Endothelial cell (in vitro differentiated cells): Measurements from ENCODE around the gene MPP7. TPM values are rescaled to one million over a fixed set of nuclear protein-coding genes. Genes with fewer than 3 reads are reported as not detected.
"Not testable (repeated sequence)": the region's sequence is repeated elsewhere in the genome, so short reads cannot be mapped to it uniquely, and the experiment has no call there.

Source experiments
- DNase-seq: peaks from one replicate; pipeline ENCODE4 v3.0.0; 2021; ENCODE audit warnings: low spot score
- H3K27ac Mint-ChIP-seq: one replicate; pipeline ENCODE4 v1.8.0; 2021; ENCODE audit warnings: mixed read lengths, inconsistent platforms; ENCODE audit not compliant: unreplicated experiment
- H3K27me3 Mint-ChIP-seq: one replicate; pipeline ENCODE4 v1.8.0; 2021; ENCODE audit warnings: mild to moderate bottlenecking, moderate library complexity, mixed read lengths, inconsistent platforms; ENCODE audit not compliant: unreplicated experiment
- H3K36me3 Mint-ChIP-seq: one replicate; pipeline ENCODE4 v1.8.0; 2021; ENCODE audit warnings: mild to moderate bottlenecking, low read depth, mixed read lengths, inconsistent platforms; ENCODE audit not compliant: unreplicated experiment
- H3K4me1 Mint-ChIP-seq: one replicate; pipeline ENCODE4 v1.8.0; 2021; ENCODE audit warnings: mild to moderate bottlenecking, mixed read lengths, inconsistent platforms; ENCODE audit not compliant: unreplicated experiment
- H3K4me3 Mint-ChIP-seq: one replicate; pipeline ENCODE4 v1.8.0; 2021; ENCODE audit warnings: mild to moderate bottlenecking, mixed read lengths, inconsistent platforms; ENCODE audit not compliant: unreplicated experiment
- H3K9me3 Mint-ChIP-seq: one replicate; pipeline ENCODE4 v1.8.0; 2021; ENCODE audit warnings: mixed read lengths, inconsistent platforms; ENCODE audit not compliant: unreplicated experiment
- long read RNA-seq: library from polyadenylated mRNA; unstranded; transcript quantifications from one replicate; pipeline ENCODE4 v2.0.0, GENCODE V29; 2020; ENCODE audit not compliant: unreplicated experiment
- total RNA-seq: library from RNA; stranded (reverse); fragmentation: NEBNext Ultra II Directional; extraction: Animal tissue kit (Norgen Biotek cat#: 25700); gene quantifications from one replicate; pipeline ENCODE4 v1.2.1, GENCODE V29; 2021; ENCODE audit not compliant: unreplicated experiment
- TF ChIP-seq, protein P1 (sequence below): fragments of 200-600 bp; sonication (generic); IDR thresholded peaks from one replicate; pipeline ENCODE4 v1.5.0; 2021; ENCODE audit warnings: antibody characterized with exemption; ENCODE audit not compliant: unreplicated experiment

Gene MPP7
- 1.4 TPM for total RNA-seq
- long read RNA-seq, result 0 reads

DNA sequence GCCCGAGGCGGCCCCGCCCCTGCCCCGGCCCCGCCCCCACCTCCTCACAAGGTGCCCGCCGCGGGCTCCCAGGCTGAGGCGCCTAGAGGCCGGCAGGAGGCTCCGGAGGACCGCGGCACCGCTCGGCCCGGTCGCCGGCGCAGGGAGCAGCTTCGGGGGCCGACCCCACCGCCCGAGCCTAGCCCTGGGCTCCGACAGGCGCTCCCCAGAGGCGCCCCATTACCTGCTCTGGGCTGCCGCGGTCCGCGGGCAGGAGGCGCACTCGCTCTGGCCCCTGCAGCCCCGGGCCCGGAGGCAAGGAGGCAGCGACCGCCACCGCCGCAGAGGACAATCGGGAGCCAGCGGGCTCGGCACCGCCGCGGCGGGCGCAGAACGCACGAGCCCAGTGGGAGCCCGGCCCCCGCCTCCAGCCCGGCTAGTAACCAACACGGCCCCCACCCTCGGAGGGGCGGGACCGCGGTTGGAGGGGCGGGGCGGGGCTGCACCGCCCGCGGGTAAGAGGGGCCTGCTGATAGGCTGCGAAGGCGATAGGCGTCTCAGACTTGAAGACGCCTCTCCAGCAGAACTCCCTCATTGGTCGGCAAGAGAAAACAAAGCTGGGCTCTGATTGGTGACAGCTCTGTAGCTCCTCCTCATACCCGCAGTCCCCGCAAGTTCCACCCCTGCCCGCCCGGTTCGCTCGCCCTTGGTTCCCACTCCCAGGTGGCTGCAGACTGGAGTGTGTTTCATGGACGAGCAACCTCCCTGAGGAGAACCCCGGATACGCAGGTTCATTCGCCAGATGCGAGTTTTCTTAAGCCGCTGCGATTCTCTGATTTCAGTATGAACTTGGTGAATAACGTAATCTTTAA lies at the start of gene MPP7:
MPP7 (minus strand) TSS at position 427 of the 851 bp plus-strand sequence. CDS start 64,460 bp downstream, outside the sequence.
- Mint-ChIP-seq H3K36me3 (no peaks in the 10 kb centered on the region), H3K4me3 (peak within 1 kb of the TSS; percentile 93), H3K27me3 (peaks cover 2% of the 10 kb centered on the region), H3K9me3 (no peaks in the 10 kb centered on the region), H3K27ac (peak within 1 kb of the TSS; percentile 15), H3K4me1 (peaks cover 13% of the 10 kb centered on the region)
- DNase-seq, result peak; percentile 96
- TF ChIP-seq, protein P1, sequence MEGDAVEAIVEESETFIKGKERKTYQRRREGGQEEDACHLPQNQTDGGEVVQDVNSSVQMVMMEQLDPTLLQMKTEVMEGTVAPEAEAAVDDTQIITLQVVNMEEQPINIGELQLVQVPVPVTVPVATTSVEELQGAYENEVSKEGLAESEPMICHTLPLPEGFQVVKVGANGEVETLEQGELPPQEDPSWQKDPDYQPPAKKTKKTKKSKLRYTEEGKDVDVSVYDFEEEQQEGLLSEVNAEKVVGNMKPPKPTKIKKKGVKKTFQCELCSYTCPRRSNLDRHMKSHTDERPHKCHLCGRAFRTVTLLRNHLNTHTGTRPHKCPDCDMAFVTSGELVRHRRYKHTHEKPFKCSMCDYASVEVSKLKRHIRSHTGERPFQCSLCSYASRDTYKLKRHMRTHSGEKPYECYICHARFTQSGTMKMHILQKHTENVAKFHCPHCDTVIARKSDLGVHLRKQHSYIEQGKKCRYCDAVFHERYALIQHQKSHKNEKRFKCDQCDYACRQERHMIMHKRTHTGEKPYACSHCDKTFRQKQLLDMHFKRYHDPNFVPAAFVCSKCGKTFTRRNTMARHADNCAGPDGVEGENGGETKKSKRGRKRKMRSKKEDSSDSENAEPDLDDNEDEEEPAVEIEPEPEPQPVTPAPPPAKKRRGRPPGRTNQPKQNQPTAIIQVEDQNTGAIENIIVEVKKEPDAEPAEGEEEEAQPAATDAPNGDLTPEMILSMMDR, result peak; percentile 16

DNA sequence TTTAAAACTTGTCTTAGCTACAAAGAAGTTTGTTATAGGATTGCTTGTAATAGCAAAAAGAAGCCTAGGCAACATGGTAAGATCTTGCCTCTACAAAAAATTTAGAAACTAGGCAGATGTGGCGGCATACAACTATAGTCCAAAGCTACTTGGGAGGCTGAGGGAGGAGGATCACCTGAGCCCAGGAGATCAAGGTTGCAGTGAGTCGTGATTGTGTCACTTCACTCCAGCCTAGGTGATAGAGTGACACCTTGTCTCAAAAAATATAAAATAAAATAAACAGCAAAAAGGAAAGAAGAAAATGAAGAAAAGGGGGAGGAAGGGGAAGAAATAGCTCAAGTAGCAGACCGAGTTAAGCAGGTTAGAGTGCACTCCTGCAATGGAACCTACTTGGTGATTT lies 47.0 kb upstream of the MPP7 start:
- DNase-seq, result no peak
- Mint-ChIP-seq H3K9me3 (no peaks in the 10 kb centered on the region), H3K4me3 (no peak overlapping the region), H3K27ac (no peak overlapping the region), H3K36me3 (no peaks in the 10 kb centered on the region), H3K27me3 (no peaks in the 10 kb centered on the region), H3K4me1 (no peaks in the 10 kb centered on the region)
- TF ChIP-seq, protein P1, result no peak

DNA sequence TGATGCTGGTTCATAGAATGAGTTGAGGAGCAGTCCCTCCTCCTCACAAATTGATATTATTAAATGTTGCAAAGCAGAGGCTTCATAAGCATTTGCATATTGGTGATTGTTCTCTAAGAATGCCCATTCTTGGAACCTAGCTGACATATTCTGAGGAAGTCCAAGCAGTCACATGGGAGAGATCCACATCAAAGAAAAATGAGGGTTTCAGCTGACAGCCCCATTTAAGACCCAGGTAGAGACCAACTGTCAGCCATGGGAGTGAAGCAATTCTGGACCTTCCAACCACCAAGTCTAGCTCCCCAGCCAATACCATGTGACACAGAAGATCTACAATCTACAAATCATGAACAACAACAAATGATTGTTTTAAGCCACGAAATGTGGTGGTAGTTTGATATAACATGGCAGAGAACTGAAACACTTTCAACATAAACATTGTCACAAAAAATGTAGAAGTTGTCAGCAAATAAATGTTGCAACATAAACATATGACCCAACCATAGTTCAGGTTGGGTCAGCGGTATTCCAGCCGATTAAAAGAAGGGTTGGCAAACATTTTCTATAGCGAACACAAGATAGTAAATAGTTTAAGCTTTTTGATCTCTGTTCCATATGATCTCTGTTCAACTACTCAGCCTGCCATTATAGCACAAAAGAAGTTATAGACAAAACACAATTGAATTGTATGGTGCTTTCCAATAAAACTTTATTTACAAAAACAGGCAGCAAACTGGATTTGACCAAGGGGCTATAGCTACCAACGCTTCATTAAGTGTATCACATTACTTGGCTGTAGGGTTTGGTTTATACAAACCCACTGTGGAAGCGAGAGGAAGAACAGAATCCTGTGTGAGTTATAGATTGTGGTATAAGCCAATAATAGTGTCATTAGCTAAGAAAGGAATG lies 41.4 kb upstream of the MPP7 start:
- TF ChIP-seq, protein P1, result no peak
- Mint-ChIP-seq H3K27me3 (peaks cover 2% of the 10 kb centered on the region), H3K9me3 (no peaks in the 10 kb centered on the region), H3K36me3 (no peaks in the 10 kb centered on the region), H3K4me1 (no peaks in the 10 kb centered on the region), H3K4me3 (no peak overlapping the region), H3K27ac (no peak overlapping the region)
- DNase-seq, result no peak

DNA sequence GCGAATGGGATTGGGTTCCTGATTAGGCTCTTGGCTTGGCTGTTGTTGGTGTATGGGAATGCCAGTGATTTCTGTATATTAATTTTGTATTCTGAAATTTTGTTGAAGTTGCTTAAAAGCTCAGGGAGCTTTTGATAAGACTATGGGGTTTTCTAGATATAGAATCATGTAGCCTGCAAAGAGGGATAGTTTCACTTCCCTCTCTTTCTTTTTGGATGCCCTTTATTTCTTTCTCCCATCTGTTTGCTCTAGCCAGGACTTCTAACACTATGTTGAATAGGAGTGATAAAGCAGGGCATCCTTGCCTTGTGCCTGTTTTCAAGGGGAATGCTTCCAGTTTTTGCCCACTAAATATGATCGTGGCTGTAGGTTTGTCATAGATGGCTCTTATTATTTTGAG lies 40.4 kb upstream of the MPP7 start:
- Mint-ChIP-seq H3K4me1 (no peaks in the 10 kb centered on the region), H3K27ac (no peak overlapping the region), H3K9me3 (no peaks in the 10 kb centered on the region), H3K27me3 (peaks cover 2% of the 10 kb centered on the region), H3K36me3 (no peaks in the 10 kb centered on the region), H3K4me3 (no peak overlapping the region)
- TF ChIP-seq, protein P1, result no peak
- DNase-seq, result no peak

DNA sequence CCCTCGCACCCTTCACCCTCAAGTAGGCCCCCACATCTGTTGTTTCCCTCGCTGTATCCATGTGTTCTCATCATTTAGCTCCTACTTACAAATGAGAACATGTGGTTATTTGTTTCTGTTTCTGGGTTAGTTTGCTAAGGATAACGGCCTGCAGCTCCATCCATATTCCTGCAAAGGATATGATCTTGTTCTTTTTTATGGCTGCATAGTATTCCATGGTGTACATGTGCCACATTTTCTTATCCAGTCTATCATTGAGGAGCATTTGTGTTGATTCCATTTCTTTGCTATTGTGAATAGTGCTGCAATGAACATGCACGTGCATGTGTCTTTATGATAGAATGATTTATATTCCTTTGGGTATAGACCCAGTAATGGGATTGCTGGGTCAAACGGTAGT lies 38.8 kb upstream of the MPP7 start:
- not testable (repeated sequence) for H3K36me3 Mint-ChIP-seq, H3K27me3 Mint-ChIP-seq, H3K27ac Mint-ChIP-seq, H3K4me1 Mint-ChIP-seq, H3K4me3 Mint-ChIP-seq, H3K9me3 Mint-ChIP-seq, DNase-seq
